GM20000 (cell line): Measurements from ENCODE around the gene KHNYN.

ENCODE experiments used
- DNase-seq: peaks from one replicate; pipeline ENCODE4 v3.0.0; 2012; ENCODE audit warnings: low spot score
- TF ChIP-seq, protein P1 (sequence below): IDR thresholded peaks from 2 replicates; pipeline ENCODE4 v1.5.1; 2012; ENCODE audit warnings: mild to moderate bottlenecking, control low read depth; ENCODE audit errors: extremely low read depth, missing control alignments

KHNYN gene

GRCh38 chr14:24389226-24389848, 40.4 kb upstream of the KHNYN start:
- DNase-seq = no peak
- TF ChIP-seq, protein P1, sequence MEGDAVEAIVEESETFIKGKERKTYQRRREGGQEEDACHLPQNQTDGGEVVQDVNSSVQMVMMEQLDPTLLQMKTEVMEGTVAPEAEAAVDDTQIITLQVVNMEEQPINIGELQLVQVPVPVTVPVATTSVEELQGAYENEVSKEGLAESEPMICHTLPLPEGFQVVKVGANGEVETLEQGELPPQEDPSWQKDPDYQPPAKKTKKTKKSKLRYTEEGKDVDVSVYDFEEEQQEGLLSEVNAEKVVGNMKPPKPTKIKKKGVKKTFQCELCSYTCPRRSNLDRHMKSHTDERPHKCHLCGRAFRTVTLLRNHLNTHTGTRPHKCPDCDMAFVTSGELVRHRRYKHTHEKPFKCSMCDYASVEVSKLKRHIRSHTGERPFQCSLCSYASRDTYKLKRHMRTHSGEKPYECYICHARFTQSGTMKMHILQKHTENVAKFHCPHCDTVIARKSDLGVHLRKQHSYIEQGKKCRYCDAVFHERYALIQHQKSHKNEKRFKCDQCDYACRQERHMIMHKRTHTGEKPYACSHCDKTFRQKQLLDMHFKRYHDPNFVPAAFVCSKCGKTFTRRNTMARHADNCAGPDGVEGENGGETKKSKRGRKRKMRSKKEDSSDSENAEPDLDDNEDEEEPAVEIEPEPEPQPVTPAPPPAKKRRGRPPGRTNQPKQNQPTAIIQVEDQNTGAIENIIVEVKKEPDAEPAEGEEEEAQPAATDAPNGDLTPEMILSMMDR = no peak

DNA sequence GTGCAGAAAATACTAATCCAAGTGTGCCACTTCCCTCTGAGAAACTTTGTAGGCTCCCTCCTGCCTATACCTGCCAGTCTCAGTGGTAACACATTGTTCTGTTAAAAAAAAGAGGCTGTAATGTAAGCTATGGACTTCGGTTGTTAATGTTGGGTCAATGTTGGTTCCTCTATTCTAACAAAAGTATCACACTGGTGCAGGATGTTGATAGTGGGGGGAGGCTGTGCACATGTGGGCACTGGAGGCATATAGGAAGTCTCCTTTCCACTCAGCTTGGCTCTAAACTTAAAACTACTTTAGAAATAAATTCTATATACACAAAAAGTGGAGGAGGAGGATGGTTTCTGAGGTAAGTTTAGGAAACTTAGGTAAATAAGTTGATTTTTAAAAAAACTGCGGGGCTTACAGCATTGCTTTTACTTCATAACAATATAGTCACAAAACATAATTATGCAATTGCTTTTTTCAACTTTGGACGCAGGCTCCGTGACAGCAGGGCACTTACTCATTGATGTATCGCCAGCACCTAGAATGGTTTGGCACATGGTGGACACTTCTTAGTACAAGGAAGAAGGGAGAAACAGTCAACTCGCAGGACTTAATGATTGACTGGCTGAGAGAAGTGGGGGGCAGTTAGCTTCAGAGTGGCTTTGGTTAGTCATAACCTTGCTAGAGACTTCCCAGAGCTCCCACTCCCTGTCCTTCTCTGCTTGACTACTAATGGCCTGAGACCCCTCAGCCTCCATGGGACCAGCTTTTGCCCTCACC, 38.9 kb upstream of the KHNYN start:
- TF ChIP-seq, protein P1 = no peak
- DNase-seq = no peak

GRCh38 chr14:24392325-24393091, 37.2 kb upstream of the KHNYN start:
- TF ChIP-seq, protein P1 = no peak
- no peak for DNase-seq

DNA sequence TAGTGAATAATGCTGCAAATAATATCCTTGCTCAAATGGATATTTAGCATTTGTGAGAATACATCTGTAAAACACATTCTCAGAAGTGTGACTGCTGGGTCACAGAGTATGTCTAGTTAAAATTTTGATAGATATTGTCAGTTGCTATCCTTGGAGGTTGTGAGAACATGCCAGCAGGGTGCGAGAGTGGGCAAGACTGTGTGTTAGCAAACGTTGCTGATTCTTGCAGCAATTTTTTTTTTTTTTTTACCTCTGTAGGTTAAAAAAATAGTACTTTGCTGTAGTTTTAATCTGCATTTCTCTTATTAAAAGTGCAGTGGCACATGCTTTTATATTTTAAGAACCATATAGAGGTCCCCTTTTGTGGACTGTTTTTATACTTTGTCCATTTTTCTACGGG, 35.5 kb upstream of the KHNYN start:
- no peak for DNase-seq
- TF ChIP-seq, protein P1 = no peak

- TF ChIP-seq, protein P1 = no peak
- no peak for DNase-seq
Observed at GRCh38 chr14:24395609-24396582, 33.9 kb upstream of the KHNYN start.

DNA sequence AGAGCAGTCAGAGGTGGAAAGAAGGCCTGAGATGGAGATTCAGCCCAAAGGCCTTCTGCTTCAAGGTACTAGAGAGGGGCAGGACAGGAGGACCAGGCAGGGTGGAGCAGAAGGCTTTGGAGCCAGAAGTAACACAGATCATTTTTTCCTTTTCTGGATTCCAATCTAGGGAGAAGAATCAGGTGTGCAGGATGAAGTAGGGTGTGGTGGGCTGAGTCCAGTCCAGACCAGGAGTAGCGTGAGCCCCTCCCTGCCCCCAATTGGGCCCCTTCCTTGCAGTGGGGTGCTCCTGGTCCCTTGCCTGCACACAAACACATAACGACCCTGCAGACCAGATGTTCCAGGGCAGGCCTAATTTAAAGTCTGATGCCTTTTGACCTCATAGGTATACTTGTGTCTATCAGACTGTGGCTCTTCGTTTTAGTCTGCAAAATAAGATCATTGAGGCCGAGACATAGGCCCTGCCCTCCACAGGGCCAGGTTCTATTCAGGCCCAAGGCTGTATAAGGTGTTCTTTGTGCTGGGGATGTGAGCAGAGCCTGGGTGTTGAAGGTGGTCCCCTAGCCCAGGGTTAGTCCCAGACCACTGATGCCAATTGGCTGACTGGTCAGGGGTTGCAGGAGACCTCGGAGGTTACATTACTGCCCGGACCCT, 32.0 kb upstream of the KHNYN start:
- TF ChIP-seq, protein P1 = no peak
- DNase-seq = no peak
